ENCODE data around the gene PTPN2. TPM values are rescaled to one million over a fixed set of nuclear protein-coding genes. Genes with fewer than 3 reads are reported as not detected.

The PTPN2 gene
- total RNA-seq, 2 donors from 2014 or later, result 47.3 to 48.5 TPM

GRCh38 chr18:12811191-12811950 is 72.7 kb downstream of the PTPN2 start:
- Mint-ChIP-seq H3K27ac (no peak overlapping the region), H3K4me3 (no peak overlapping the region), H3K36me3 (ENCODE audit: low read depth) (peaks cover 50% of the 10 kb centered on the region), H3K27me3 (ENCODE audit: insufficient read depth) (no peaks in the 10 kb centered on the region), H3K4me1 (no peaks in the 10 kb centered on the region), H3K9me3 (no peaks in the 10 kb centered on the region)
- no peak overlapping the region for H3K27ac ChIP-seq (ENCODE audit: low read depth, low read length)
- H3K4me3 ChIP-seq (ENCODE audit: low read length), result no peak overlapping the region
- DNase-seq, result no peak
- no peak overlapping the region for H3K9ac ChIP-seq (ENCODE audit: extremely low read depth, low read length, poor library complexity, severe bottlenecking)
- TF ChIP-seq CTCF (conservative IDR thresholded peaks at IDR 0.05), result no peak
- H3K9me3 ChIP-seq (ENCODE audit: control insufficient read depth, low read length), result no peaks in the 10 kb centered on the region
- H3K27me3 ChIP-seq (ENCODE audit: control insufficient read depth, insufficient read depth, low read length, poor library complexity, severe bottlenecking), result no peaks in the 10 kb centered on the region
- WGBS, 2 experiments (ENCODE audit: insufficient coverage in 1 of 2, insufficient read length in 1 of 2), result 92 to 100% methylated on average over 1 to 4 of the region's 6 CpGs
- H3K36me3 ChIP-seq (ENCODE audit: control insufficient read depth, insufficient read depth, low read length), result peaks cover 50% of the 10 kb centered on the region
- no peaks in the 10 kb centered on the region for H3K4me1 ChIP-seq (ENCODE audit: control insufficient read depth, insufficient read depth, low read length)

GRCh38 chr18:12803069-12803936 is 80.7 kb downstream of the PTPN2 start:
- peaks cover 38% of the 10 kb centered on the region for H3K36me3 Mint-ChIP-seq (ENCODE audit: low read depth)
- DNase-seq, result no peak
- H3K4me3 Mint-ChIP-seq, result no peak overlapping the region
- WGBS, 2 experiments (ENCODE audit: insufficient coverage in 1 of 2, insufficient read length in 1 of 2), result 96% methylated on average over 1 of the region's 1 CpG; no CpG with 5 or more reads in 1 of the 2 experiments
- no peak for TF ChIP-seq CTCF (conservative IDR thresholded peaks at IDR 0.05)
- H3K36me3 ChIP-seq (ENCODE audit: control insufficient read depth, insufficient read depth, low read length), result peaks cover 27% of the 10 kb centered on the region
- H3K4me1 ChIP-seq (ENCODE audit: control insufficient read depth, insufficient read depth, low read length), result no peaks in the 10 kb centered on the region
- H3K4me1 Mint-ChIP-seq, result peaks cover 5% of the 10 kb centered on the region
- H3K27ac Mint-ChIP-seq, result no peak overlapping the region
- no peak overlapping the region for H3K27ac ChIP-seq (ENCODE audit: low read depth, low read length)
- H3K9me3 ChIP-seq (ENCODE audit: control insufficient read depth, low read length), result no peaks in the 10 kb centered on the region
- H3K9ac ChIP-seq (ENCODE audit: extremely low read depth, low read length, poor library complexity, severe bottlenecking), result no peak overlapping the region
- H3K4me3 ChIP-seq (ENCODE audit: low read length), result no peak overlapping the region
- no peaks in the 10 kb centered on the region for H3K9me3 Mint-ChIP-seq
- H3K27me3 Mint-ChIP-seq (ENCODE audit: insufficient read depth), result no peaks in the 10 kb centered on the region
- H3K27me3 ChIP-seq (ENCODE audit: control insufficient read depth, insufficient read depth, low read length, poor library complexity, severe bottlenecking), result no peaks in the 10 kb centered on the region

GRCh38 chr18:12802538-12802937 is 81.5 kb downstream of the PTPN2 start:
- no peak overlapping the region for H3K27ac ChIP-seq (ENCODE audit: low read depth, low read length)
- no peak overlapping the region for H3K4me3 ChIP-seq (ENCODE audit: low read length)
- no peaks in the 10 kb centered on the region for H3K9me3 ChIP-seq (ENCODE audit: control insufficient read depth, low read length)
- H3K27me3 Mint-ChIP-seq (ENCODE audit: insufficient read depth), result no peaks in the 10 kb centered on the region
- no peak overlapping the region for H3K4me3 Mint-ChIP-seq
- no peak overlapping the region for H3K27ac Mint-ChIP-seq
- H3K36me3 ChIP-seq (ENCODE audit: control insufficient read depth, insufficient read depth, low read length), result peaks cover 27% of the 10 kb centered on the region
- TF ChIP-seq CTCF (conservative IDR thresholded peaks at IDR 0.05), result no peak
- DNase-seq, result no peak
- peaks cover 5% of the 10 kb centered on the region for H3K4me1 Mint-ChIP-seq
- H3K9me3 Mint-ChIP-seq, result no peaks in the 10 kb centered on the region
- 90% methylated on average over 1 of the region's 1 CpG; no CpG with 5 or more reads in 1 of the 2 experiments for WGBS, 2 experiments (ENCODE audit: insufficient coverage in 1 of 2, insufficient read length in 1 of 2)
- H3K9ac ChIP-seq (ENCODE audit: extremely low read depth, low read length, poor library complexity, severe bottlenecking), result no peak overlapping the region
- H3K27me3 ChIP-seq (ENCODE audit: control insufficient read depth, insufficient read depth, low read length, poor library complexity, severe bottlenecking), result no peaks in the 10 kb centered on the region
- no peaks in the 10 kb centered on the region for H3K4me1 ChIP-seq (ENCODE audit: control insufficient read depth, insufficient read depth, low read length)
- peaks cover 38% of the 10 kb centered on the region for H3K36me3 Mint-ChIP-seq (ENCODE audit: low read depth)
